Right atrium auricular region (tissue), 2 donors: ENCODE data around the gene VPS13C. TPM values are rescaled to one million over a fixed set of nuclear protein-coding genes. Genes with fewer than 3 reads are reported as not detected.

Experiments
- DNase-seq: peaks from one replicate; pipeline ENCODE4 v3.0.0-alpha.2; 2019; ENCODE audit warnings: low spot score
- H3K27ac ChIP-seq, 2 donors: fragments of 200-600 bp; sonication (generic); 1 replicate in 1 of 2; 2 replicates in 1 of 2; pipeline ENCODE4 v1.5.1; 2016 to 2019
- H3K27me3 ChIP-seq, 2 donors: fragments of 200-600 bp; sonication (generic); one replicate each; pipeline versions ENCODE4 v1.5.1 to v1.6.0; 2017 to 2019
- H3K36me3 ChIP-seq: fragments of 200-600 bp; sonication (generic); one replicate; pipeline ENCODE4 v1.5.1; 2016
- H3K4me1 ChIP-seq, 2 donors: fragments of 200-600 bp; sonication (generic); one replicate each; pipeline versions ENCODE4 v1.5.1 to v1.6.0; 2017 to 2019
- H3K4me3 ChIP-seq, 2 donors: fragments of 200-600 bp; sonication (generic); 1 replicate in 1 of 2; 2 replicates in 1 of 2; pipeline ENCODE4 v1.5.1; 2017 to 2019; ENCODE audit warnings: mild to moderate bottlenecking in 1 of 2, moderate library complexity in 1 of 2
- H3K9me3 ChIP-seq, 2 donors: fragments of 200-600 bp; sonication (generic); one replicate each; pipeline ENCODE4 v1.5.1; 2019
- total RNA-seq, 2 donors: library from RNA; depleted of rRNA; stranded (reverse); fragments of >200 nt; gene quantifications; one replicate each; pipeline ENCODE4 v1.1.0, GENCODE V29; 2016
- TF ChIP-seq, protein P1 (sequence below), 2 donors: fragments of 200-600 bp; sonication (generic); IDR thresholded peaks; one replicate each; pipeline ENCODE4 v1.5.1; 2019; ENCODE audit warnings: antibody characterized with exemption in 2 of 2

The VPS13C gene
- total RNA-seq, 2 donors from 2014 or later, result 30.3 to 41.9 TPM

- no peak for DNase-seq
- Histone ChIP-seq H3K9me3 (no peaks in the 10 kb centered on the region), H3K36me3 (peaks cover 25% of the 10 kb centered on the region), H3K27me3 (no peaks in the 10 kb centered on the region), H3K4me3 (no peak overlapping the region), H3K27ac (no peak overlapping the region), H3K4me1 (no peaks in the 10 kb centered on the region)
- TF ChIP-seq, protein P1, sequence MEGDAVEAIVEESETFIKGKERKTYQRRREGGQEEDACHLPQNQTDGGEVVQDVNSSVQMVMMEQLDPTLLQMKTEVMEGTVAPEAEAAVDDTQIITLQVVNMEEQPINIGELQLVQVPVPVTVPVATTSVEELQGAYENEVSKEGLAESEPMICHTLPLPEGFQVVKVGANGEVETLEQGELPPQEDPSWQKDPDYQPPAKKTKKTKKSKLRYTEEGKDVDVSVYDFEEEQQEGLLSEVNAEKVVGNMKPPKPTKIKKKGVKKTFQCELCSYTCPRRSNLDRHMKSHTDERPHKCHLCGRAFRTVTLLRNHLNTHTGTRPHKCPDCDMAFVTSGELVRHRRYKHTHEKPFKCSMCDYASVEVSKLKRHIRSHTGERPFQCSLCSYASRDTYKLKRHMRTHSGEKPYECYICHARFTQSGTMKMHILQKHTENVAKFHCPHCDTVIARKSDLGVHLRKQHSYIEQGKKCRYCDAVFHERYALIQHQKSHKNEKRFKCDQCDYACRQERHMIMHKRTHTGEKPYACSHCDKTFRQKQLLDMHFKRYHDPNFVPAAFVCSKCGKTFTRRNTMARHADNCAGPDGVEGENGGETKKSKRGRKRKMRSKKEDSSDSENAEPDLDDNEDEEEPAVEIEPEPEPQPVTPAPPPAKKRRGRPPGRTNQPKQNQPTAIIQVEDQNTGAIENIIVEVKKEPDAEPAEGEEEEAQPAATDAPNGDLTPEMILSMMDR (IDR thresholded peaks at IDR 0.05), result no peak
Observed at GRCh38 chr15:61906961-61907752, 153.1 kb downstream of the VPS13C start.

GRCh38 chr15:61893146-61893545, 167.1 kb downstream of the VPS13C start:
- no peak for DNase-seq

GRCh38 chr15:61892140-61892539, 168.1 kb downstream of the VPS13C start:
- TF ChIP-seq, protein P1 (IDR thresholded peaks at IDR 0.05), result no peak

More at GRCh38 chr15:61893146-61893545, 167.1 kb downstream of the VPS13C start:
- peaks cover 9% of the 10 kb centered on the region for H3K36me3 ChIP-seq
- no peak overlapping the region for H3K4me3 ChIP-seq
- no peaks in the 10 kb centered on the region for H3K4me1 ChIP-seq
- peaks cover 0 to 18% of the 10 kb centered on the region in 2 donors for H3K9me3 ChIP-seq
- TF ChIP-seq, protein P1 (IDR thresholded peaks at IDR 0.05), result no peak
- H3K27me3 ChIP-seq, result no peaks in the 10 kb centered on the region
- H3K27ac ChIP-seq, result no peak overlapping the region

GRCh38 chr15:61890106-61890505, 170.1 kb downstream of the VPS13C start:
- Histone ChIP-seq H3K9me3 (peaks cover 0 to 18% of the 10 kb centered on the region in 2 donors), H3K4me3 (no peak overlapping the region), H3K27ac (no peak overlapping the region), H3K36me3 (peaks cover 9% of the 10 kb centered on the region), H3K27me3 (no peaks in the 10 kb centered on the region), H3K4me1 (no peaks in the 10 kb centered on the region)
- DNase-seq, result no peak
- TF ChIP-seq, protein P1 (IDR thresholded peaks at IDR 0.05), result no peak

More at GRCh38 chr15:61892140-61892539, 168.1 kb downstream of the VPS13C start:
- Histone ChIP-seq H3K27ac (no peak overlapping the region), H3K27me3 (no peaks in the 10 kb centered on the region), H3K9me3 (peaks cover 0 to 18% of the 10 kb centered on the region in 2 donors), H3K36me3 (peaks cover 9% of the 10 kb centered on the region), H3K4me1 (no peaks in the 10 kb centered on the region), H3K4me3 (no peak overlapping the region)
- no peak for DNase-seq

- peaks cover 9% of the 10 kb centered on the region for H3K36me3 ChIP-seq
- no peak overlapping the region for H3K4me3 ChIP-seq
- peaks cover 0 to 18% of the 10 kb centered on the region in 2 donors for H3K9me3 ChIP-seq
- no peak for DNase-seq
- H3K4me1 ChIP-seq, result no peaks in the 10 kb centered on the region
- no peak overlapping the region for H3K27ac ChIP-seq
- TF ChIP-seq, protein P1 (IDR thresholded peaks at IDR 0.05), result no peak
- H3K27me3 ChIP-seq, result no peaks in the 10 kb centered on the region
Observed at GRCh38 chr15:61889706-61890105, 170.5 kb downstream of the VPS13C start.
